ENCODE measurements around the gene HOXD9. TPM values are rescaled to one million over a fixed set of nuclear protein-coding genes. Genes with fewer than 3 reads are reported as not detected.

Gene HOXD9
- total RNA-seq, 2 experiments from 2014 or later, result not detected

DNA sequence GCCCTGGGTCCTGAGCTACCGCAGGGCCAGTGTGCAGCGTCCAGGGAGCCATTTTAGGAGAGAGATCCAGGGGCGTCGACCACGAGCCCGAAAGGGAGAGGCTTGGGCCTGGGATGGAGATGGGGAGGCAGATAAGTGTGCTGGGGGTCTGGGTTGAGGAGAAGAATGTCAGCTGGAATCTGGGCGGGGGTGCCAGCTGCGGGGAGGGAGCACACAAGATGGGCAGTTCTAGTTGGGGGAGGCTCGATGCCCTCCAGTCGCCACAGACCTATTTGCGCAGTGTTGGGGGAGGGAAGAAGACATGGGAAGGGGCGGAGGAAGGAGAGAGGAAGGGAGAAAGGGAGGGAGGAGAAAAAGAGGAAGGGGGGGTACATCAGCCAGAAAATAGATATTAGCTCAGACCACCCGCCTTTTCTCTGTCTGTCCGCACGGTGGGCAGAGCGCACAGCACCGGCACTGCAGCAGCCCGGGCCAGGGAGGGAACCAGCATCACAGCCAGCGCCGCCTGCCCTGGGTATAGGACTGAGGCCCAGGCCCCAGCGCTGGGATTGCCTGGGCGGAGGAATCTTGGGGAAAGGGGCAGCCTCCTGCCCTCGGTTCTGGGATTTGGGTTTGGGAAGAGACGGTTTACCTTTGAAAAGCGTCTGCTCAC is 17.3 kb upstream of the HOXD9 start:
- no peaks in the 10 kb centered on the region for H3K9me3 ChIP-seq (ENCODE audit: low read length)
- no peak for DNase-seq (ENCODE audit: low spot score)
- no peak overlapping the region for H2AFZ ChIP-seq (ENCODE audit: low read length)
- H3K27ac ChIP-seq (ENCODE audit: low read depth, low read length, poor library complexity, severe bottlenecking), result no peak overlapping the region
- no peaks in the 10 kb centered on the region for H3K79me2 ChIP-seq (ENCODE audit: insufficient read depth, low read depth, low read length)
- ChIA-PET CTCF (ENCODE audit: unreplicated experiment) (no interaction called here), POLR2A (no interaction called here)
- H3K36me3 ChIP-seq (ENCODE audit: insufficient read depth, low read length), result no peaks in the 10 kb centered on the region
- intact Hi-C loops (cut with micrococcal nuclease; ENCODE audit: unreplicated experiment), result no loop called here
- TF ChIP-seq EZH2phosphoT487 (IDR thresholded peaks at IDR 0.05; ENCODE audit: borderline replicate concordance, low read depth, low read length), result no peak
- TF ChIP-seq, protein P1, sequence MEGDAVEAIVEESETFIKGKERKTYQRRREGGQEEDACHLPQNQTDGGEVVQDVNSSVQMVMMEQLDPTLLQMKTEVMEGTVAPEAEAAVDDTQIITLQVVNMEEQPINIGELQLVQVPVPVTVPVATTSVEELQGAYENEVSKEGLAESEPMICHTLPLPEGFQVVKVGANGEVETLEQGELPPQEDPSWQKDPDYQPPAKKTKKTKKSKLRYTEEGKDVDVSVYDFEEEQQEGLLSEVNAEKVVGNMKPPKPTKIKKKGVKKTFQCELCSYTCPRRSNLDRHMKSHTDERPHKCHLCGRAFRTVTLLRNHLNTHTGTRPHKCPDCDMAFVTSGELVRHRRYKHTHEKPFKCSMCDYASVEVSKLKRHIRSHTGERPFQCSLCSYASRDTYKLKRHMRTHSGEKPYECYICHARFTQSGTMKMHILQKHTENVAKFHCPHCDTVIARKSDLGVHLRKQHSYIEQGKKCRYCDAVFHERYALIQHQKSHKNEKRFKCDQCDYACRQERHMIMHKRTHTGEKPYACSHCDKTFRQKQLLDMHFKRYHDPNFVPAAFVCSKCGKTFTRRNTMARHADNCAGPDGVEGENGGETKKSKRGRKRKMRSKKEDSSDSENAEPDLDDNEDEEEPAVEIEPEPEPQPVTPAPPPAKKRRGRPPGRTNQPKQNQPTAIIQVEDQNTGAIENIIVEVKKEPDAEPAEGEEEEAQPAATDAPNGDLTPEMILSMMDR (conservative IDR thresholded peaks at IDR 0.05; ENCODE audit: low read length), result no peak
- H3K4me1 ChIP-seq (ENCODE audit: insufficient read depth, low read length, poor library complexity, severe bottlenecking), result no peaks in the 10 kb centered on the region
- H3K4me2 ChIP-seq (ENCODE audit: low read length), result no peak overlapping the region
- no TSS peak for BruUV-seq (replicated peaks)
- no peak overlapping the region for H3K4me3 ChIP-seq (ENCODE audit: low read depth, low read length, poor library complexity, severe bottlenecking)
- no peaks in the 10 kb centered on the region for H3K9me2 ChIP-seq (ENCODE audit: insufficient read depth, low read length)
- no peaks in the 10 kb centered on the region for H4K20me1 ChIP-seq (ENCODE audit: insufficient read depth, low read length)

DNA sequence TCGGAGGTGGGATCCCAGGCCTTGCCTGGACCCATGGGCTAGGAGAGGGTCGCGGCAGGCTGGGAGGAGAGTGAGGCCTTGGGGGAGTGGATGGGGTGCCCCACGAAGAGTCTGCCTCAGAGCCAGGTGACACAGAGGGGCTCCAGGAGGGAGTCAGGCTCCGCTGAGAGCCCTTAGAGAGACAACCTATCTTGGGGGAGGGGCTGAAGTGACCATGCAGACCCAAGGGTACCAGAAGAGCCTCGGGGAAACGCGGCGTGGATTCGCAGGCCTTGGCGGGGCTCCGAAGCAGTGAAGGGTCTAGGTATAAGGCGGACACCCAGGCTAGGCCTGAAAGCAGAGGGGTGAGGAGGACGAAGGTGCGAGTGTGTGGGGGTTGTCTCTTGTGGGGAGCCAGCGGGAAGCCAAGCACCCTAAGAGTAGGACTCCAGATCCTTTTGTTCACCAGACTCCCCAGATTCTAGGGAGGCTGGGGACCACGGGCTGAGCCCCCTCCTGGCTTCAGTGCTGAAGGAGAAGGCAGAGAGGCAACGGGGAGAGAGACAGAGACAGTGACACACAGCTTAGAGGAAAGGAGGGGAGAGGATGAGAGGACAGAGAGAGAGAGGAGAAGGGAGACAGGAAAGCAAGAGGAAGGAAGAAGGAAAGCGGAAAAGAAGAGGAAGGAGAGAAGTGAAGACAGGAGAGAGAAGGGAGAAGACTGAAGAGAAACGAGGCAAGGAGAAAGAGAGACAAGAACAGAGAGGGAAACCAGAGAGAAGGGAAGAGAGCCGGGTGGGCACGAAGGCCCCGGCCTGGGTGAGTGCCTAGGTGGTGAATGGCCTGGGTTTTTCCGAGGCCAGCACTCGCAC is 16.6 kb upstream of the HOXD9 start:
- Histone ChIP-seq H3K9me3 (ENCODE audit: low read length) (no peaks in the 10 kb centered on the region), H3K79me2 (ENCODE audit: insufficient read depth, low read depth, low read length) (no peaks in the 10 kb centered on the region), H3K27ac (ENCODE audit: low read depth, low read length, poor library complexity, severe bottlenecking) (no peak overlapping the region), H3K4me3 (ENCODE audit: low read depth, low read length, poor library complexity, severe bottlenecking) (no peak overlapping the region), H3K9me2 (ENCODE audit: insufficient read depth, low read length) (no peaks in the 10 kb centered on the region), H4K20me1 (ENCODE audit: insufficient read depth, low read length) (no peaks in the 10 kb centered on the region), H2AFZ (ENCODE audit: low read length) (no peak overlapping the region), H3K36me3 (ENCODE audit: insufficient read depth, low read length) (no peaks in the 10 kb centered on the region), H3K4me1 (ENCODE audit: insufficient read depth, low read length, poor library complexity, severe bottlenecking) (no peaks in the 10 kb centered on the region), H3K4me2 (ENCODE audit: low read length) (no peak overlapping the region)
- ChIA-PET POLR2A (no interaction called here), CTCF (ENCODE audit: unreplicated experiment) (no interaction called here)
- no TSS peak for BruUV-seq (replicated peaks)
- intact Hi-C loops (cut with micrococcal nuclease; ENCODE audit: unreplicated experiment), result no loop called here
- no peak for TF ChIP-seq EZH2phosphoT487 (IDR thresholded peaks at IDR 0.05; ENCODE audit: borderline replicate concordance, low read depth, low read length)
- TF ChIP-seq, protein P1 (conservative IDR thresholded peaks at IDR 0.05; ENCODE audit: low read length), result no peak
- DNase-seq (ENCODE audit: low spot score), result no peak
